Panc1 (cell line): ENCODE data around the gene ATF7. TPM values are rescaled to one million over a fixed set of nuclear protein-coding genes. Genes with fewer than 3 reads are reported as not detected.

ENCODE experiments used
- ATAC-seq: fragments of 200-7000 bp; cut with Tn5 transposase; 2 replicates; pipeline ENCODE4 v1.9.1; 2020; ENCODE audit warnings: mild to moderate bottlenecking, moderate library complexity
- BruUV-seq: library from RNA; stranded (reverse); fragments of 400-500 nt; replicated peaks from 2 replicates; lab custom pipeline; 2021; lab: Mats Ljungman, UMichigan
- CTCF ChIA-PET: fragments of 300-600 bp; sonication (Branson Sonifier 250); formaldehyde crosslinking; loops from one replicate; lab custom pipeline; 2022; ENCODE audit warnings: antibody characterized with exemption; lab: Charles Lee
- POLR2A ChIA-PET: fragments of 300-600 bp; sonication (Branson Sonifier 250); formaldehyde crosslinking; loops from one replicate; lab custom pipeline; 2022; ENCODE audit warnings: antibody characterized with exemption; lab: Charles Lee
- DNase-seq: peaks from one replicate; pipeline ENCODE4 v3.0.0-alpha.2; 2010; ENCODE audit warnings: low read depth, low spot score
- H3K27ac ChIP-seq: 2 replicates; pipeline ENCODE4 v1.5.1; 2011; ENCODE audit warnings: mild to moderate bottlenecking, low read length, inconsistent platforms
- H3K27me3 ChIP-seq: fragments of 200-500 bp; sonication (Bioruptor generic); 2 replicates; pipeline ENCODE4 v1.6.0; 2014; ENCODE audit warnings: low read length, inconsistent platforms; ENCODE audit not compliant: control insufficient read depth, insufficient read depth
- H3K36me3 ChIP-seq: fragments of 200-500 bp; sonication (Bioruptor generic); 2 replicates; pipeline ENCODE4 v1.5.1; 2014; ENCODE audit warnings: inconsistent platforms, mild to moderate bottlenecking, low read length, moderate library complexity; ENCODE audit not compliant: control insufficient read depth, insufficient read depth
- H3K4me1 ChIP-seq: 2 replicates; pipeline ENCODE4 v1.5.1; 2011; ENCODE audit warnings: inconsistent platforms, mild to moderate bottlenecking, low read length, moderate library complexity; ENCODE audit not compliant: control insufficient read depth, insufficient read depth
- H3K4me3 ChIP-seq, 2 experiments: 2 replicates each; pipeline ENCODE4 v1.5.1; 2011 to 2012; ENCODE audit warnings: low read depth in 2 of 2, low read length in 2 of 2, mild to moderate bottlenecking in 2 of 2, inconsistent platforms in 1 of 2, moderate library complexity in 1 of 2
- H3K9me3 ChIP-seq: fragments of 200-500 bp; sonication (Bioruptor generic); 2 replicates; pipeline ENCODE4 v1.5.1; 2014; ENCODE audit warnings: low read depth, mild to moderate bottlenecking, inconsistent platforms, low read length, moderate library complexity; ENCODE audit not compliant: control insufficient read depth, insufficient read depth
- POLR2AphosphoS5 ChIP-seq: IDR thresholded peaks from 2 replicates; pipeline ENCODE4 v1.6.1; 2012; ENCODE audit warnings: mild to moderate bottlenecking, low read depth, low read length, moderate library complexity
- SIN3A ChIP-seq: IDR thresholded peaks from 2 replicates; pipeline ENCODE4 v1.6.1; 2012; ENCODE audit warnings: low read depth, mild to moderate bottlenecking, low read length, moderate library complexity, borderline replicate concordance; ENCODE audit not compliant: insufficient read depth
- TCF7L2 ChIP-seq: IDR thresholded peaks from 2 replicates; pipeline ENCODE4 v1.6.1; 2011; ENCODE audit warnings: mild to moderate bottlenecking, low read depth, low read length, inconsistent platforms
- in situ Hi-C: cut with HindIII; loops from 2 replicates; pipeline ENCODE4 v1.10.0; 2016; ENCODE audit warnings: low sequenced_read_pairs, low pct_unique_long_range_greater_than_20kb
- intact Hi-C: fragments of 100-400 bp; cut with micrococcal nuclease; formaldehyde crosslinking; loops from one replicate; pipeline ENCODE4 v1.10.0; 2022; ENCODE audit not compliant: unreplicated experiment
- total RNA-seq: library from RNA; stranded (reverse); gene quantifications from one replicate; pipeline ENCODE4 v1.2.1, GENCODE V29; 2021; ENCODE audit not compliant: unreplicated experiment
- TF ChIP-seq, protein P1 (sequence below), 2 experiments: IDR thresholded peaks; 2 replicates each; pipeline ENCODE4 v1.6.1; 2011 to 2012; ENCODE audit warnings: low read depth in 2 of 2, control low read depth in 1 of 2, low read length in 1 of 2, mild to moderate bottlenecking in 1 of 2, moderate library complexity in 1 of 2; ENCODE audit not compliant: insufficient read depth in 1 of 2
- TF ChIP-seq, protein P2 (sequence below): fragments of 450-650 bp; IDR thresholded peaks from 2 replicates; pipeline ENCODE4 v1.5.1; 2017; ENCODE audit warnings: mild to moderate bottlenecking

The ATF7 gene
- total RNA-seq, 1 experiment from 2014 or later = 29.5 TPM

DNA sequence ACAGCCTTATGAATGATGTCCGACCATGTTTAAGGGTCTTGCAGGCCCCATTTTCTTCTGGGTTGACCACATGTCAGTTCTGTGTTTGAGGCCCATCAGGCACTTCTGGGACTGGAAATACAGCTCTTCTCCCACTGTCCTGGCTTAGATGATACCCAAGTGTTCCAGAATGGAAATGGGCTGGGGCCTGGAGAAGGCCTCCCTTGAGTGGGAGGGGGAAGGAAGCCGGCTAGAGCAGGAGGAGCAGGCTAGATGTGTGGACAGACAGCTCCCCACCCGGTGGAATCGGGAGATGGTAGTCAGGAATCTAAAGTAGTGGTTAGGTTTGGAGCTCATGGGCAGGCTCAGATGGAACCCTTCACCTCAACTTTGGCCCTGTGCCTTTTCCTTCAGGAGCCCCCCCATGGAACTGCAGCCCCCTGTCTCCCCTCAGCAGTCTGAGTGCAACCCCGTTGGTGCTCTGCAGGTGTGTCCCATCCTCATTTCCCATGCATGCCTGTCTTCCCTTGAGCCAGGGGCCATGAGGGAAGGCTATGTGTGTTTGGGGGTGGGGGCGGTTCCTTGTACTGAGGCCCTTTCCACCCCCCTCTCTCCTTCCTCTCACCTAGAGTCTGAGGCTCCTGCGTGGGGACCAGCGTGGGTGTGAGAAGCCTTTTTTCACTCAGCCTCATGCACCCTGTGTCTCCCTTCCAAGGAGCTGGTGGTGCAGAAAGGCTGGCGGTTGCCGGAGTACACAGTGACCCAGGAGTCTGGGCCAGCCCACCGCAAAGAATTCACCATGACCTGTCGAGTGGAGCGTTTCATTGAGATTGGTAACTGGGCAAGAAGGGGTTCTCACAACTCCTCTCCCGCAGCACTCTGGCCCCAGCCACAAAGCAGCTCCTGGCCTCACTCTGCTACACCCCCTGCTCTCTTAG, 121.9 kb downstream of the ATF7 start:
- Histone ChIP-seq H3K27ac (no peak overlapping the region), H3K4me1 (peaks cover 26% of the 10 kb centered on the region), H3K27me3 (no peaks in the 10 kb centered on the region), H3K36me3 (no peaks in the 10 kb centered on the region; the same call in none of the 2 replicates), H3K4me3 (no peak overlapping the region), H3K9me3 (no peaks in the 10 kb centered on the region)
- CTCF ChIA-PET = interaction anchor here (0.5 kb wide), 1 partner anchor 11 kb away, joined by 3 read pairs; no protein-coding TSS in a partner anchor
- intact Hi-C loops (no loop called here), in situ Hi-C loops (no loop called here)
- TF ChIP-seq POLR2AphosphoS5 (no peak), SIN3A (no peak), TCF7L2 (no peak)
- TF ChIP-seq, protein P1, sequence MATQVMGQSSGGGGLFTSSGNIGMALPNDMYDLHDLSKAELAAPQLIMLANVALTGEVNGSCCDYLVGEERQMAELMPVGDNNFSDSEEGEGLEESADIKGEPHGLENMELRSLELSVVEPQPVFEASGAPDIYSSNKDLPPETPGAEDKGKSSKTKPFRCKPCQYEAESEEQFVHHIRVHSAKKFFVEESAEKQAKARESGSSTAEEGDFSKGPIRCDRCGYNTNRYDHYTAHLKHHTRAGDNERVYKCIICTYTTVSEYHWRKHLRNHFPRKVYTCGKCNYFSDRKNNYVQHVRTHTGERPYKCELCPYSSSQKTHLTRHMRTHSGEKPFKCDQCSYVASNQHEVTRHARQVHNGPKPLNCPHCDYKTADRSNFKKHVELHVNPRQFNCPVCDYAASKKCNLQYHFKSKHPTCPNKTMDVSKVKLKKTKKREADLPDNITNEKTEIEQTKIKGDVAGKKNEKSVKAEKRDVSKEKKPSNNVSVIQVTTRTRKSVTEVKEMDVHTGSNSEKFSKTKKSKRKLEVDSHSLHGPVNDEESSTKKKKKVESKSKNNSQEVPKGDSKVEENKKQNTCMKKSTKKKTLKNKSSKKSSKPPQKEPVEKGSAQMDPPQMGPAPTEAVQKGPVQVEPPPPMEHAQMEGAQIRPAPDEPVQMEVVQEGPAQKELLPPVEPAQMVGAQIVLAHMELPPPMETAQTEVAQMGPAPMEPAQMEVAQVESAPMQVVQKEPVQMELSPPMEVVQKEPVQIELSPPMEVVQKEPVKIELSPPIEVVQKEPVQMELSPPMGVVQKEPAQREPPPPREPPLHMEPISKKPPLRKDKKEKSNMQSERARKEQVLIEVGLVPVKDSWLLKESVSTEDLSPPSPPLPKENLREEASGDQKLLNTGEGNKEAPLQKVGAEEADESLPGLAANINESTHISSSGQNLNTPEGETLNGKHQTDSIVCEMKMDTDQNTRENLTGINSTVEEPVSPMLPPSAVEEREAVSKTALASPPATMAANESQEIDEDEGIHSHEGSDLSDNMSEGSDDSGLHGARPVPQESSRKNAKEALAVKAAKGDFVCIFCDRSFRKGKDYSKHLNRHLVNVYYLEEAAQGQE (IDR thresholded peaks at IDR 0.05; ENCODE audit: insufficient read depth in 1 of 2, low read depth in 2 of 2, low read length in 1 of 2) = no peak
- TF ChIP-seq, protein P2, sequence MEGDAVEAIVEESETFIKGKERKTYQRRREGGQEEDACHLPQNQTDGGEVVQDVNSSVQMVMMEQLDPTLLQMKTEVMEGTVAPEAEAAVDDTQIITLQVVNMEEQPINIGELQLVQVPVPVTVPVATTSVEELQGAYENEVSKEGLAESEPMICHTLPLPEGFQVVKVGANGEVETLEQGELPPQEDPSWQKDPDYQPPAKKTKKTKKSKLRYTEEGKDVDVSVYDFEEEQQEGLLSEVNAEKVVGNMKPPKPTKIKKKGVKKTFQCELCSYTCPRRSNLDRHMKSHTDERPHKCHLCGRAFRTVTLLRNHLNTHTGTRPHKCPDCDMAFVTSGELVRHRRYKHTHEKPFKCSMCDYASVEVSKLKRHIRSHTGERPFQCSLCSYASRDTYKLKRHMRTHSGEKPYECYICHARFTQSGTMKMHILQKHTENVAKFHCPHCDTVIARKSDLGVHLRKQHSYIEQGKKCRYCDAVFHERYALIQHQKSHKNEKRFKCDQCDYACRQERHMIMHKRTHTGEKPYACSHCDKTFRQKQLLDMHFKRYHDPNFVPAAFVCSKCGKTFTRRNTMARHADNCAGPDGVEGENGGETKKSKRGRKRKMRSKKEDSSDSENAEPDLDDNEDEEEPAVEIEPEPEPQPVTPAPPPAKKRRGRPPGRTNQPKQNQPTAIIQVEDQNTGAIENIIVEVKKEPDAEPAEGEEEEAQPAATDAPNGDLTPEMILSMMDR = no peak
- POLR2A ChIA-PET = interaction anchor here (0.5 to 0.8 kb wide), 2 partner anchors 11 to 159 kb away, joined by 3 read pairs; no protein-coding TSS in a partner anchor
- no peak for DNase-seq
- ATAC-seq = no peak
- BruUV-seq = no TSS peak

DNA sequence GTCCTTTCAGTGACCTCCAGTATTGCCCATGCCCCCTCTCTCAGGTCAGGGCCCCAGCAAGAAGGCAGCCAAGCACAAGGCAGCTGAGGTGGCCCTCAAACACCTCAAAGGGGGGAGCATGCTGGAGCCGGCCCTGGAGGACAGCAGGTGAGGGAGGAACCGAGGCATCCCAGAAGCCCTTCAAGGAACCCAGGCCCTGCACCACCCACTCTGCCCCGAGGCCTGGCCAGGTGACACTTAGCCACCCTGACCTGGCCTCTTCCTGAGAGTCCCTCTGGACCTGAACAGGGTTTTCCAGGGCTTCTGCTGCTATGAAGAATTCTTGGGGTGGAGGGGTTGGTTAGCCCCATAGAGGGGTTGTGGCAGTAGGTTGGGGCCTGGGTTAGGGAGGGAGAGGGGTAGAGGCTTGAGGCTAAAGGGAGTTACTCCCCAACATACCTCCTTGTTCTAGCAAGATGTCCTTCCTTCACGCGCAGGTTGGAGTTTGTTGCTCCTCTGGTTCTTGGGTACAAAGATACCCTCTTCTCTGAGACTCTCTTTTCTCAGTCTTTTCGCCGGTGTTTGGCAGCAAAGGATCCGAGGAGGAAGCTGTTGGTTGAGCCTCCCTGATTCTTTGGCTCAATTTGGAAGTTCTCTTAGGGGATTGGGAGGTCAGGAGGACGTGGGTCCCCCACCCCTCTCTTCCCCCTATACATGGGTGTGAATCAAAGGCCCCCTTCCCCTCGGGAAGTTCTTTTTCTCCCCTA, 123.0 kb downstream of the ATF7 start:
- intact Hi-C loops = no loop called here

More for the DNA sequence above, 123.0 kb downstream of the ATF7 start:
- TF ChIP-seq SIN3A = no peak
- TF ChIP-seq, protein P1 (IDR thresholded peaks at IDR 0.05; ENCODE audit: insufficient read depth in 1 of 2, low read depth in 2 of 2, low read length in 1 of 2) = no peak
- TF ChIP-seq TCF7L2 = no peak
- TF ChIP-seq POLR2AphosphoS5 = no peak
- TF ChIP-seq, protein P2 = no peak
- Histone ChIP-seq H3K4me3 (no peak overlapping the region), H3K36me3 (no peaks in the 10 kb centered on the region; the same call in none of the 2 replicates), H3K27me3 (no peaks in the 10 kb centered on the region), H3K9me3 (no peaks in the 10 kb centered on the region), H3K4me1 (peaks cover 31% of the 10 kb centered on the region), H3K27ac (0 out of 2 replicates have a peak overlapping the region, but pooled peaks have one; percentile 31)
- ATAC-seq (no peak), DNase-seq (no peak)
- POLR2A ChIA-PET = no interaction called here
- CTCF ChIA-PET = no interaction called here
- in situ Hi-C loops = no loop called here
- no TSS peak for BruUV-seq
